ENCODE results near the gene GPSM1.

Gene GPSM1

GRCh38 chr9:136327304-136327974, at the start of gene GPSM1:
GPSM1 (plus strand) TSS chr9:136327539; CDS start chr9:136327696, 157 bp downstream.
- no peak for TF ChIP-seq CTCF (IDR thresholded peaks at IDR 0.05; ENCODE audit: insufficient read depth, low read length, missing control alignments)
- peak within 1 kb of the TSS; percentile 79 for H3K4me3 ChIP-seq (ENCODE audit: low read depth, low read length)
- ChIA-PET CTCF (interaction anchor here (0.6 to 5.7 kb wide), 7 partner anchors 8 to 360 kb away, joined by 3 to 29 read pairs (median 6); partner anchors contain the start of gene DNLZ), POLR2A (interaction anchor here (1.0 kb wide), 1 partner anchor 9 kb away, joined by 4 read pairs; no protein-coding TSS in a partner anchor)
- no peak for DNase-seq (ENCODE audit: low read depth, low spot score)

GRCh38 chr9:136277746-136278145, 49.6 kb upstream of the GPSM1 start:
- DNase-seq (ENCODE audit: low read depth, low spot score) = no peak
- ChIA-PET POLR2A (interaction anchor here (0.6 kb wide), 1 partner anchor 81 kb away, joined by 3 read pairs; no protein-coding TSS in a partner anchor), CTCF (interaction anchor here (1.0 to 4.0 kb wide), 4 partner anchors 9 to 109 kb away, joined by 4 to 30 read pairs (median 8); no protein-coding TSS in a partner anchor)
- TF ChIP-seq CTCF (IDR thresholded peaks at IDR 0.05; ENCODE audit: insufficient read depth, low read length, missing control alignments) = no peak
- no peak overlapping the region for H3K4me3 ChIP-seq (ENCODE audit: low read depth, low read length)

GRCh38 chr9:136278221-136278620, 49.1 kb upstream of the GPSM1 start:
- ChIA-PET CTCF (interaction anchor here (1.0 to 4.0 kb wide), 6 partner anchors 9 to 142 kb away, joined by 3 to 30 read pairs (median 6); no protein-coding TSS in a partner anchor), POLR2A (interaction anchor here (0.6 to 0.9 kb wide), 2 partner anchors 11 to 82 kb away, joined by 3 read pairs; no protein-coding TSS in a partner anchor)
- no peak overlapping the region for H3K4me3 ChIP-seq (ENCODE audit: low read depth, low read length)
- no peak for TF ChIP-seq CTCF (IDR thresholded peaks at IDR 0.05; ENCODE audit: insufficient read depth, low read length, missing control alignments)
- DNase-seq (ENCODE audit: low read depth, low spot score) = no peak

GRCh38 chr9:136278894-136279293, 48.4 kb upstream of the GPSM1 start:
- ChIA-PET CTCF (interaction anchor here (1.0 to 4.0 kb wide), 7 partner anchors 8 to 143 kb away, joined by 3 to 30 read pairs (median 4); no protein-coding TSS in a partner anchor), POLR2A (interaction anchor here (0.6 to 0.9 kb wide), 2 partner anchors 12 to 23 kb away, joined by 3 to 4 read pairs; no protein-coding TSS in a partner anchor)
- H3K4me3 ChIP-seq (ENCODE audit: low read depth, low read length) = no peak overlapping the region
- no peak for DNase-seq (ENCODE audit: low read depth, low spot score)
- no peak for TF ChIP-seq CTCF (IDR thresholded peaks at IDR 0.05; ENCODE audit: insufficient read depth, low read length, missing control alignments)

- POLR2A ChIA-PET = interaction anchor here (0.6 kb wide), 1 partner anchor 22 kb away, joined by 4 read pairs; no protein-coding TSS in a partner anchor
Observed at GRCh38 chr9:136279471-136279870, 47.9 kb upstream of the GPSM1 start.

More at GRCh38 chr9:136279471-136279870, 47.9 kb upstream of the GPSM1 start:
- no peak for TF ChIP-seq CTCF (IDR thresholded peaks at IDR 0.05; ENCODE audit: insufficient read depth, low read length, missing control alignments)
- DNase-seq (ENCODE audit: low read depth, low spot score) = no peak
- H3K4me3 ChIP-seq (ENCODE audit: low read depth, low read length) = no peak overlapping the region
- CTCF ChIA-PET = interaction anchor here (1.0 to 4.0 kb wide), 6 partner anchors 7 to 144 kb away, joined by 3 to 30 read pairs (median 6); no protein-coding TSS in a partner anchor
